ENCODE measurements around the gene DIP2B.

GRCh38 chr12:50655374-50655921 is 150.7 kb downstream of the DIP2B start:
- TF ChIP-seq CTCF (IDR thresholded peaks at IDR 0.05) (no peak), POLR2A (IDR thresholded peaks at IDR 0.05; ENCODE audit: low read length) (no peak), MAZ (IDR thresholded peaks at IDR 0.05; ENCODE audit: borderline replicate concordance, low read depth, low read length) (no peak), RAD21 (conservative IDR thresholded peaks at IDR 0.05 in 1 of 2, IDR thresholded peaks at IDR 0.05 in 1 of 2) (no peak)

Measured in A549 (cell line).